ENCODE data around the gene TP53TG5.

The TP53TG5 gene

GRCh38 chr20:45378191-45378590, at the start of gene TP53TG5:
TSS of gene TP53TG5 (minus strand) at chr20:45378325. CDS start at chr20:45378236, 89 bp downstream.
- Histone ChIP-seq H3K27ac (ENCODE audit: low read depth, low read length) (no peak within 1 kb of the TSS), H3K27me3 (ENCODE audit: insufficient read depth, low read length) (no peaks in the 10 kb centered on the region), H2AFZ (ENCODE audit: low read length, unreplicated experiment) (no peak within 1 kb of the TSS), H3K79me2 (ENCODE audit: control insufficient read depth, insufficient read depth, low read length, unreplicated experiment) (no peaks in the 10 kb centered on the region), H3K36me3 (ENCODE audit: insufficient read depth, low read length) (no peaks in the 10 kb centered on the region), H3K4me1 (ENCODE audit: control insufficient read depth, insufficient read depth, low read length, unreplicated experiment) (peaks cover 10% of the 10 kb centered on the region), H3K4me3 (ENCODE audit: low read depth, low read length) (no peak within 1 kb of the TSS)

- no peaks in the 10 kb centered on the region for H3K4me1 ChIP-seq (ENCODE audit: control insufficient read depth, insufficient read depth, low read length, unreplicated experiment)
- H3K4me3 ChIP-seq (ENCODE audit: low read depth, low read length): no peak overlapping the region
- H3K27ac ChIP-seq (ENCODE audit: low read depth, low read length): no peak overlapping the region
- H3K36me3 ChIP-seq (ENCODE audit: insufficient read depth, low read length): no peaks in the 10 kb centered on the region
- H3K79me2 ChIP-seq (ENCODE audit: control insufficient read depth, insufficient read depth, low read length, unreplicated experiment): no peaks in the 10 kb centered on the region
- H2AFZ ChIP-seq (ENCODE audit: low read length, unreplicated experiment): no peak overlapping the region
- H3K27me3 ChIP-seq (ENCODE audit: insufficient read depth, low read length): no peaks in the 10 kb centered on the region
These were observed 49.4 kb upstream of the TP53TG5 start for GRCh38 chr20:45427236-45428149.

GRCh38 chr20:45426320-45427016, 48.3 kb upstream of the TP53TG5 start:
- H3K27ac ChIP-seq (ENCODE audit: low read depth, low read length): no peak overlapping the region
- H3K27me3 ChIP-seq (ENCODE audit: insufficient read depth, low read length): no peaks in the 10 kb centered on the region
- H3K36me3 ChIP-seq (ENCODE audit: insufficient read depth, low read length): peaks cover 3% of the 10 kb centered on the region; the same call in 1 of the 2 replicates
- no peak overlapping the region for H3K4me3 ChIP-seq (ENCODE audit: low read depth, low read length)
- no peaks in the 10 kb centered on the region for H3K79me2 ChIP-seq (ENCODE audit: control insufficient read depth, insufficient read depth, low read length, unreplicated experiment)
- H3K4me1 ChIP-seq (ENCODE audit: control insufficient read depth, insufficient read depth, low read length, unreplicated experiment): no peaks in the 10 kb centered on the region
- H2AFZ ChIP-seq (ENCODE audit: low read length, unreplicated experiment): no peak overlapping the region

- Histone ChIP-seq H3K27ac (ENCODE audit: low read depth, low read length) (no peak overlapping the region), H3K4me1 (ENCODE audit: control insufficient read depth, insufficient read depth, low read length, unreplicated experiment) (peaks cover under 1% of the 10 kb centered on the region), H3K79me2 (ENCODE audit: control insufficient read depth, insufficient read depth, low read length, unreplicated experiment) (no peaks in the 10 kb centered on the region), H3K4me3 (ENCODE audit: low read depth, low read length) (no peak overlapping the region), H3K36me3 (ENCODE audit: insufficient read depth, low read length) (peaks cover 12% of the 10 kb centered on the region), H3K27me3 (ENCODE audit: insufficient read depth, low read length) (no peaks in the 10 kb centered on the region), H2AFZ (ENCODE audit: low read length, unreplicated experiment) (no peak overlapping the region)
These were observed 47.4 kb upstream of the TP53TG5 start for GRCh38 chr20:45425561-45425960.

- no peak overlapping the region for H3K27ac ChIP-seq (ENCODE audit: low read depth, low read length)
- no peaks in the 10 kb centered on the region for H3K79me2 ChIP-seq (ENCODE audit: control insufficient read depth, insufficient read depth, low read length, unreplicated experiment)
- peaks cover 18% of the 10 kb centered on the region for H3K36me3 ChIP-seq (ENCODE audit: insufficient read depth, low read length)
These were observed 45.6 kb upstream of the TP53TG5 start for GRCh38 chr20:45423700-45424099.

GRCh38 chr20:45420125-45420524, 42.0 kb upstream of the TP53TG5 start:
- Histone ChIP-seq H3K79me2 (ENCODE audit: control insufficient read depth, insufficient read depth, low read length, unreplicated experiment) (peaks cover 21% of the 10 kb centered on the region), H2AFZ (ENCODE audit: low read length, unreplicated experiment) (no peak overlapping the region), H3K27me3 (ENCODE audit: insufficient read depth, low read length) (no peaks in the 10 kb centered on the region), H3K27ac (ENCODE audit: low read depth, low read length) (peak overlapping the region; percentile 83), H3K4me3 (ENCODE audit: low read depth, low read length) (no peak overlapping the region), H3K4me1 (ENCODE audit: control insufficient read depth, insufficient read depth, low read length, unreplicated experiment) (peaks cover 25% of the 10 kb centered on the region), H3K36me3 (ENCODE audit: insufficient read depth, low read length) (peaks cover 18% of the 10 kb centered on the region)

More at GRCh38 chr20:45423700-45424099, 45.6 kb upstream of the TP53TG5 start:
- no peak overlapping the region for H3K4me3 ChIP-seq (ENCODE audit: low read depth, low read length)
- no peaks in the 10 kb centered on the region for H3K27me3 ChIP-seq (ENCODE audit: insufficient read depth, low read length)
- peaks cover 15% of the 10 kb centered on the region for H3K4me1 ChIP-seq (ENCODE audit: control insufficient read depth, insufficient read depth, low read length, unreplicated experiment)
- H2AFZ ChIP-seq (ENCODE audit: low read length, unreplicated experiment): no peak overlapping the region

- no peaks in the 10 kb centered on the region for H3K27me3 ChIP-seq (ENCODE audit: insufficient read depth, low read length)
- peaks cover 21% of the 10 kb centered on the region for H3K79me2 ChIP-seq (ENCODE audit: control insufficient read depth, insufficient read depth, low read length, unreplicated experiment)
- H3K4me3 ChIP-seq (ENCODE audit: low read depth, low read length): no peak overlapping the region
- peaks cover 18% of the 10 kb centered on the region for H3K36me3 ChIP-seq (ENCODE audit: insufficient read depth, low read length)
- peak overlapping the region; percentile 92 for H3K27ac ChIP-seq (ENCODE audit: low read depth, low read length)
- peaks cover 25% of the 10 kb centered on the region for H3K4me1 ChIP-seq (ENCODE audit: control insufficient read depth, insufficient read depth, low read length, unreplicated experiment)
- no peak overlapping the region for H2AFZ ChIP-seq (ENCODE audit: low read length, unreplicated experiment)
These were observed 41.3 kb upstream of the TP53TG5 start for GRCh38 chr20:45419188-45420091.

GRCh38 chr20:45416917-45417316, 38.8 kb upstream of the TP53TG5 start:
- Histone ChIP-seq H2AFZ (ENCODE audit: low read length, unreplicated experiment) (no peak overlapping the region), H3K27ac (ENCODE audit: low read depth, low read length) (peak overlapping the region; percentile 67; the same call in 1 of the 2 replicates), H3K4me1 (ENCODE audit: control insufficient read depth, insufficient read depth, low read length, unreplicated experiment) (peaks cover 25% of the 10 kb centered on the region), H3K4me3 (ENCODE audit: low read depth, low read length) (peak overlapping the region; percentile 97), H3K27me3 (ENCODE audit: insufficient read depth, low read length) (no peaks in the 10 kb centered on the region), H3K79me2 (ENCODE audit: control insufficient read depth, insufficient read depth, low read length, unreplicated experiment) (peaks cover 21% of the 10 kb centered on the region), H3K36me3 (ENCODE audit: insufficient read depth, low read length) (peaks cover 18% of the 10 kb centered on the region)

- peak within 1 kb of the TSS; percentile 97 for H3K4me3 ChIP-seq (ENCODE audit: low read depth, low read length)
- H2AFZ ChIP-seq (ENCODE audit: low read length, unreplicated experiment): peak within 1 kb of the TSS; percentile 80
- H3K27ac ChIP-seq (ENCODE audit: low read depth, low read length): peak within 1 kb of the TSS; percentile 67; the same call in 1 of the 2 replicates
- peaks cover 21% of the 10 kb centered on the region for H3K79me2 ChIP-seq (ENCODE audit: control insufficient read depth, insufficient read depth, low read length, unreplicated experiment)
- peaks cover 11% of the 10 kb centered on the region for H3K36me3 ChIP-seq (ENCODE audit: insufficient read depth, low read length)
- H3K4me1 ChIP-seq (ENCODE audit: control insufficient read depth, insufficient read depth, low read length, unreplicated experiment): peaks cover 25% of the 10 kb centered on the region
- H3K27me3 ChIP-seq (ENCODE audit: insufficient read depth, low read length): no peaks in the 10 kb centered on the region
These were observed 37.9 kb upstream of the TP53TG5 start, which contains the start of gene PIGT for GRCh38 chr20:45415822-45416637. TSS of gene PIGT (plus strand) at chr20:45416141. CDS start at chr20:45416157, 16 bp downstream.
